Measurements from ENCODE around the gene GRAP2.
"Not testable (repeated sequence)": the region's sequence is repeated elsewhere in the genome, so short reads cannot be mapped to it uniquely, and the experiment has no call there.

Gene GRAP2

GRCh38 chr22:39900306-39901227, at the start of gene GRAP2:
Gene GRAP2, plus strand, starts transcription at chr22:39901084. Its CDS starts 46,023 bp downstream, at chr22:39947107.
- no peak for DNase-seq (ENCODE audit: low spot score)

- DNase-seq (ENCODE audit: low spot score) = no peak
Observed at GRCh38 chr22:39851606-39852315, 49.1 kb upstream of the GRAP2 start.

GRCh38 chr22:39852799-39853198, 48.1 kb upstream of the GRAP2 start:
- DNase-seq (ENCODE audit: low spot score) = no peak

- no peak for DNase-seq (ENCODE audit: low spot score)
Observed at GRCh38 chr22:39856588-39856987, 44.3 kb upstream of the GRAP2 start.

GRCh38 chr22:39859903-39860588, 40.8 kb upstream of the GRAP2 start:
- DNase-seq (ENCODE audit: low spot score) = no peak

- DNase-seq (ENCODE audit: low spot score) = no peak
Observed at GRCh38 chr22:39868741-39869140, 32.1 kb upstream of the GRAP2 start.

- not testable (repeated sequence) for DNase-seq (ENCODE audit: low spot score)
Observed at GRCh38 chr22:39869797-39870196, 31.1 kb upstream of the GRAP2 start.

- no peak for DNase-seq (ENCODE audit: low spot score)
Observed at GRCh38 chr22:39871008-39871798, 29.7 kb upstream of the GRAP2 start.

GRCh38 chr22:39872548-39872947, 28.3 kb upstream of the GRAP2 start:
- no peak for DNase-seq (ENCODE audit: low spot score)

GRCh38 chr22:39873965-39874364, 26.9 kb upstream of the GRAP2 start:
- no peak for DNase-seq (ENCODE audit: low spot score)

- not testable (repeated sequence) for DNase-seq (ENCODE audit: low spot score)
Observed at GRCh38 chr22:39875176-39875885, 25.6 kb upstream of the GRAP2 start.

GRCh38 chr22:39877079-39877845, 23.6 kb upstream of the GRAP2 start:
- no peak for DNase-seq (ENCODE audit: low spot score)

- DNase-seq (ENCODE audit: low spot score) = no peak
Observed at GRCh38 chr22:39880722-39881121, 20.2 kb upstream of the GRAP2 start.

GRCh38 chr22:39883057-39883456, 17.8 kb upstream of the GRAP2 start:
- no peak for DNase-seq (ENCODE audit: low spot score)

GRCh38 chr22:39889924-39890323, 11.0 kb upstream of the GRAP2 start:
- DNase-seq (ENCODE audit: low spot score) = not testable (repeated sequence)

GRCh38 chr22:39893526-39893925, 7.4 kb upstream of the GRAP2 start, which contains the start of gene ENTHD1:
Gene ENTHD1, minus strand, starts transcription at chr22:39893760. Its CDS starts 6,012 bp downstream, at chr22:39887748.
- DNase-seq (ENCODE audit: low spot score) = no peak

- DNase-seq (ENCODE audit: low spot score) = no peak
Observed at GRCh38 chr22:39894554-39895092, 6.3 kb upstream of the GRAP2 start.

GRCh38 chr22:39895682-39896081, 5.2 kb upstream of the GRAP2 start:
- DNase-seq (ENCODE audit: low spot score) = no peak

- DNase-seq (ENCODE audit: low spot score) = no peak
Observed at GRCh38 chr22:39896313-39896996, 4.4 kb upstream of the GRAP2 start.

Data from HuH-7 (cell line).